GM18867 (cell line): Measurements from ENCODE around the gene ASF1A.

Experiments used
- ATAC-seq: cut with Tn5 transposase; IDR thresholded peaks from one replicate; pipeline ENCODE4 v1.9.1; 2021; ENCODE audit warnings: mild to moderate bottlenecking, moderate library complexity; ENCODE audit not compliant: unreplicated experiment

ASF1A gene

DNA sequence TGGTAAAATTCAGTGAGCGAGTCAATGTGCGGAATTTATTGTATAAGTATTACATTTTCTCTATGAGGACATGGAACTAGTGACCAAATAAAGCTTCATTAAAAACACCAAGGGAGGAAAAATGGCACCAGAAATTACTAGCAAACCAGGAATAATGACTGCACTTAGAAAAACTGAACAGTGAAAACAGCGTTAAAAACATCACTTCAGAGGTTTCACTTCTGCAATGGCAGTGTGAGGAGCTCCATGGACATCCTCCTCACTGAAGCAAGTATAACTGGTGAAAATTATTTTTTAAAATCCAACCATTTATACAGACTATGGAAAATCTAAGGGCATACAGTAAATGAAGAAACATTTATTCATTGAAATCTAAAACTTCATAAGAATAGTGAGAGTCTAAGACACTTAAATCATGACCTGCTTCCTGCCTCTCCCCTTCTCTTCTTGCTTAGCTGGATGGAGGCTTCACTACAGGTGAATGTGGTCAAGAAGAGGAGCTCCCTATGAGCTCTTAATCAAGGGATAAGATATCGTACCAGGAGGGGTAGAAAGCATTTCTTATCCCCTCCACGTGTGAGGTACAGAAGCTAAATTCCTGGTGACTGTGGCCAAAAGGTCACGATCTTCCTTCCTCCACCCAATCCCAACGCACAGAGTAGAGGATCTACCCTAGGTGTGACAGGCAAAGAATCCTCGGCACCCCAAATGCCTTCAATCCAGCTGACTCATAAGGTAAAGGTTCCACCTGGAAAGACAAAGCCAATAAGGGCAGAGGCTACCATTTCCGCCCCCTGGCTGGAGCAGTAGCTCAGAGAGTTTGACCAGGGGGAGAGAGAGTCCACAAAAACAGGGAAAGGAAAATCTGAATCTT lies 12.3 kb upstream of the ASF1A start:
- peak; percentile 93 for ATAC-seq

DNA sequence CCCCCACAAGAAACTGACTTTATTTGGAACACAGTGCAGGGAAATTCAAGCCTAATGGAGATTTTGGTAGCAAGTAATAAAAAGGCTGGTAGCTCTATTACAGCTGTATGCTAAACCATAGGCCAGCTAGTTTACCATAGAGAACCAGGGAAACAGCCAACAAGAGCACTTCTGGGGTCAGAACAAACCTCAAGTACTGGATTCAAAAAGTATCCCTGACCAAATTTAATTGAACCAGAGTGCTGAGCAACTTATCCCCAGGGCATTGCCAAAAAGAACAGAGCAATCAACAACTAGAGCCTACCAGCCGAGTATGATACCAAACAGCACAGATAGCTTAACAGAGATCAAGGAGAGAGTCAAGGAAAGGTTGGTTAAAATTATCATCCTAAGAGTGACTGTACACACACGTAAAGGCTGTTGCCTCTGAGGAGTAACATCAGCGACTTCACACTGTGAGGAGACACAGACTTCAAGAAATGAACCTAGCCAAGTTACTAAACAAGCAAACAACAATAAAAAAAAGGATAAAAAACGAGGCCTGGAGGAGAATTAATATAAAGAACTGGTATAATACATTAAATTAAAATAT lies 11.5 kb upstream of the ASF1A start:
- ATAC-seq: no peak

DNA sequence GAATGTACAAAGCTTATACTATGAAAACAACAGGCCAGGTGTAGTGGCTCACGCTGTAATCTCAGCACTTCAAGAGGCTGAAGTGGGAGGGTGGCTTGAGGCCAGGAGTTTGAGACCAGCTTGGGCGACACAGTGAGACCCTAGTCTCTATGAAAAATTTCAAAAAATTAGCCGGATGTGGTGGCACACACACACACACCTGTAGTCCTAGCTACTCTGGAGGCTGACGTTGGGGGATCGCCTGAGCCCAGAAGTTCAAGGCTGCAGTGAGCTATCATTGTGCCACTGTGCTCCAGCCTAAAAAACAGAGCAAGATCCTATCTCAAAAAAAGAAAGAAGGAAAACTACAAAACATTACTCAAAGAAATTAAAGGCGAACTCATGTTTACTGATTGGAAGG lies 7.3 kb upstream of the ASF1A start:
- no peak for ATAC-seq

- ATAC-seq: no peak
Observed at GRCh38 chr6:118889163-118889562, 4.8 kb upstream of the ASF1A start.

DNA sequence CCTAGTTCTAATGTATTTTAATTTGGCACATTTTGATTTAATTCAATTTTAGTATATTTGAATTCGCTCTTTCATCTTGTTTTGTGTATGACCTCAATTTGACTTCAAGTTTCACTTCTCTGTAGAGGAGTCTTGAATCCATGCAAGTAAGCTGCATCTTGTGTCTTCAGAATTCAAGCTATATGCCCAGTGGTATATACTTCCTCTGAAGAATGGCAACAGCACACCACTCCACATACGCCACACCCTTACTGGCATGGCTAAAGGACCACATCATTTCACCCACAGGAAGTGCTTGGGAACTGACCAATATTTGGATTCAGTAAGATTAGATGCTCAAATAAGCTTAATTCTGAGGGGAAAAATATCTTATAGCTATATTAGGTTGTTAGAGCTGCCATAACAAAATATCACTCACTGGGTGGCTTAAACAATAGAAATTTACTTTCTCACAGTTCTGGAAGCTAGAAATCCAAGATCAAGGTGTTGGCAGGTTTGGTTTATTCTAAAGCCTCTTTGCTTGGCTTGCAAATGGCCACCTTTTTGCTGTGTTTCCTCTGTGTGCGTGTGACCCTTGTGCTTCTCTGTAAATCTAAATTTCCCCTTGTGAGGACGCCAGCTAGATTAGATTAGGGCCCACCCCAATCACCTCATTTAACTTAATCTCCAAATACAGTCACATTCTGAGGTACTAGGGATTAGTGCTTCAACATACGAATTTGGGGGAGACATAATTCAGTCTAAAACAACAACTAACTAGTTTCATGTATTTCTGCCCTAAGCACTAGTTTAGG lies 2.8 kb upstream of the ASF1A start:
- ATAC-seq: peak; percentile 23

DNA sequence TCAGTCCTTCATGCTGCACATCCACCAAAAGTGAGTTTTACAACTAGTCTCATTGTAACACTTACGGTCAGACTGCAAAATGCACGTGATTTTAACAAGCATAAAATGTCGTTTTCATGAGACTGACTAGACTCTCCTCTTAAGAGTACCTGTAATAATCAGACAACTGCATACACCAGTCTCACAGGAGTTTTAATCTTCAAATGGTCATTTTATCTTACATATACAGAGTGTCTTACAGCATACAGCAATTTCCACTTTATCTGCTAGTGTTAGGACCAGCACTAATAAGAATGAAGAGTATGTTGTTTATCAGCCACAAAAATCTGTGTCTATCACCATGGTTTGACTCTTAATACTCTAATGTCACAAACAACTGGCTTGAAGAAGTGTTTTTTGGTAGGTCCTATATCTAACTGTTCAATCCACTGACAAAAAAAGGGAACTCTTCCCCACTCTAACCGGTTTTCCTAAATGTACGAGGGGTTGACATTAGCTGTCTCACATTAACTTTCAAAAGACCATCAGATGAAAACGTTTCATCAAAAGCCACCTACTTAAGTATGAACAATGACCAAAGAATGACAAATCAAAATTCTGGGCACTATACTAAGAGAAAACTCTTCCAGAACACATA lies 1.5 kb upstream of the ASF1A start:
- no peak for ATAC-seq

DNA sequence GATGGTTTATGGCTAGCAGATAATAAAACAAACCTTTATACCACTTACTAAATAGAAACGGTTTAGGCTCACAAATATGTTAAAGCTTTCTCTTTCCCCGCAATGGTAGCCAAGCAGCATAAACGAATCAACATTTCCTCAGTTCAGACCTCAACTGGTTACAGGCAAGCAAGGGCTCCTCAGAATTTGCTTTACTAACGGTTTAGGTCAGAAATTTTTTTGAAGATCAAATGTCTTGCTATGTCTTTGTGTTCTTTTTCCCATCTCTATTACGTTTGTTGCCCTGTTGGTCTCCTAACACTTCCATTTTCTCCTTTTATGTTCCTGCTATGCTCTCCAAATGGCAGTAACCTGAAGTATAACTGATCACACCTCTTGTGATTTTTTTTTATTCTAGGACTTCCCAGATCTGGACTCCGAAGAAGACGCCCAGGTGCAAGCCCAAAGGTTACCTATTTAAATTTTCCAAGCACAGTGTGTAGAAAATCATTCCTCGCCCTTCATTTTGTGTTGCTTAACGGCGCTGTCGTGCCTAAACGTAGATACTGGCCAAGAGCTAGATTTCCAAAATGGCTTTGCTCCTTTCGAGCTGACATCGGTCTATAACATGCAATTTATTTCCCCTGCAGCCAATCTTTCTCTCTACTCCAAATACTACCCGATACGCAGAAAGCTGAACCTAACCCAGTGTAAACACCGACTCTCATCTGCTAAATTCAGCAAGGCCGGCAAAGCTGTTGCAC lies 717 bp upstream of the ASF1A start:
- ATAC-seq: peak; percentile 9

- peak; percentile 42 for ATAC-seq
Observed at GRCh38 chr6:118894425-118895260, 691 bp downstream of the ASF1A start.

DNA sequence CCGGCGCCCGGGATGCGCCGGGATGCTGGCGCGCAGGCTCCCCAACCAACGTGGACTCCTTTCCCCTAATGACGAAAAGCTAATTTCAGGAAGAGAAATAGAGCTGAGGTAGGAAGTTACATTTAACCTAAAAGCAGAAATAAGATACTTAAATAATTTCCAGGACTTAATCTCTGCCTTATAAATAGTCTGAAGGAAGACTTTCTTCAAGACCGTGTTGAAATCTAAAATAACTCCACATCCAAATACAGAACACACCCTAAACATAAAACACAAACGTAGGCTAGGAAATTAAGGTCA lies 1.3 kb downstream of the ASF1A start:
- no peak for ATAC-seq

DNA sequence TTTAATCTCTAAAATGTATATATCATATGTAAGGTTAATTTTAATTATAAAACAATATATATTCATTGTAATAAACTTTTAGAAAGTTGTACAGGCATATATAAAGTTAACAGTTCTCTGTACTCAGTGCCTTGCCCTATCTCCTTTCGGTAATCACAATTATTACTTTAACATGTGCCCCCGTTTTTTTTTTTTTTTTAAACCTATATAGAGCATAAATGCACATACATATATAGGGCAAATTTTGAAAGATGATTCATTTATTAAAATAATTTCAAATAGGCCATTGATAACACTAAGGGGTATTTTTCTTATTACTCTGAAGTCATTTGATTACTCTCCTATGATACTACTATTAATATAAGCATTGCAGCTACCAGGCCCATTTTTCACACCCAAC lies 1.9 kb downstream of the ASF1A start:
- no peak for ATAC-seq

DNA sequence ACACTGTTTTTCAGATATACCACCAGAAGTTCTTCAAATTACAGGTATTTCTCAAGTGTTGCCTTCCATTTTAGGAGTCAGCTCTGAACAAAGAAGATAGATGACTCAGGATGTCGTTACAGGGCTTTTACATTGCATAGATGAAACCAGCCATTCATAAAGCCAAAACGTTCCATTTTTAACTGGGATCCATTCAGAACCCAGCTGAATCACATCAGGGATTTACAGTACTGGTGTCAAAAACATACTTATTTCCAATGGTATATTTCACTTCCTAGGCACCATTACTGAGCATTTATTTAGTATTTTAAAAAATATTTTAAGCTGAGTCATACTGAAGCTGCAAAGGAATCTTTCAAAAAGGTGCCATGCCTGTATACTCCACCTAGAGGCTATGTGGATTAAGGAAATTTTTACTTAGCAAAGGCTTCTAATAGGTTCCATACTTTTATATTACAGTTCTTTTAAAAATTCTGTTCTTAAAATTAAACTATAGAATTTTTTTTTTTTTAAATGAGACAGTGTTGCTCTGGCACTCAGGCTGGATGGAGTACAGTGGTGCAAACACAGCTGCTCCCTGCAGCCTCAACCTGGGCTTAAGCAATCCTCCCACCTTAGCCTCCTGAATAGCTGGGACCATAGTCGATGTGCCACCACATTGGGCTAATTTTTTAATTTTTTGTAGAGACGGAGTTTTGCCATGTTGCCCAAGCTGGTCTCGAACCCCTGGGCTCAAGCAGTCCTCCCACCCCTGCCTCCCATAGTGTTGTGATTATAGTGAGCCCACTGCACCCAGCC lies 2.6 kb downstream of the ASF1A start:
- ATAC-seq: peak; percentile 22

GRCh38 chr6:118897386-118897785 lies 3.4 kb downstream of the ASF1A start:
- no peak for ATAC-seq

- no peak for ATAC-seq
Observed at GRCh38 chr6:118899948-118900347, 6.0 kb downstream of the ASF1A start.

DNA sequence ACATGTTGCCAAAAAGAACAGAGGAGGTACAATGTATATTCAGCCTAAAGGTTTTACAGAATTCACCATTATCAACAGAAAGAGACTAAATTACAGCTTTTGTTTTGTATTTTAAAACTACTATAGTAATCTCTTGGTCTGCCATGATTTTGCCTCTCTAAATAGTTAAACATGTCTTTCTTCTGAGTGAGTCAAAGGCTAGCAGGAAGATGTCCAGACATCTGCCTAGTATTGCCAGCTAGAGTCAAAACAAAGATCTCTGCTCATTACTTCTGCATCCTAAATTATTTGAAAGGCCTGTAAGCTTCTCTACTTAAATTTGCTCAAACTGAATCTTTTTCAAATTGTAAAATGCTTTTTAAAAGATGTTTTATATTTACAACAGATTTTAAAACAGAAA lies 8.8 kb downstream of the ASF1A start:
- no peak for ATAC-seq

DNA sequence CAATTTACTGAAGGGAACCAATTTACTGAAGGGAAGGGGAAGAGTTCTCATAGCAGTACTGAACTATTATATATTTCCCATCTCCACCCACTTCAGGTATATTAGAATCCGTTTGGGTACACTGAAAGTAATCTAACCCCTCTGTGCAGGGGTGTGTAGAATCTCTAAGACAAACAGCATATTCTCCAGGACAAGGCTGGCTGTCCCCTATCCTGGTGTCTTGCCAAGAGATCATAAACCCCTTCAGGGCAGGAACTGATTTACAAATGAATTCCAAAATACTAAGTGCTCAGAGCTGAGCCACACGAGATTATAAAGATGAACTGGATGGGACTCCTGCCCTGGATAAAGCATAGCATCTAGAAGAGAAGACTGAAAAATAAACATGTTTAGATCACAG lies 9.2 kb downstream of the ASF1A start:
- ATAC-seq: no peak

DNA sequence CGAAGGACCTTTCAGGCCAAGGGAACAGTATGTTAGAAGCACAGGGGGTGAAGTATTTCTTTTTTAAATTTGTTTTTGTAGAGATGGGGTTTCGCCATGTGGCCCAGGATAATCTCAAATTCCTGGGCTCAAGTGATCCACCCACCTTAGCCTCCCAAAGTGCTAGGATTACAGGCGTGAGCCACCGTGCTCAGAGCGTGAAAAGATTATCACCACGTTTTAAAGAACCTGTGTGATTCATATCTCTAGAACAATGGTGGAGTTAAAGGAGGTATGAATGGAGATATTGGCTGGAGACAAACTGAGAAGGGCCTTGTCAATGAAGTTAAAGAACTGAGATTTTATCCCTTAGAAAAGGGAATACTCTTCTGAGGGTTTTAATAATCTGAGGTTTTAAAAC lies 9.7 kb downstream of the ASF1A start:
- no peak for ATAC-seq

GRCh38 chr6:118905084-118905483 lies 11.1 kb downstream of the ASF1A start:
- no peak for ATAC-seq

DNA sequence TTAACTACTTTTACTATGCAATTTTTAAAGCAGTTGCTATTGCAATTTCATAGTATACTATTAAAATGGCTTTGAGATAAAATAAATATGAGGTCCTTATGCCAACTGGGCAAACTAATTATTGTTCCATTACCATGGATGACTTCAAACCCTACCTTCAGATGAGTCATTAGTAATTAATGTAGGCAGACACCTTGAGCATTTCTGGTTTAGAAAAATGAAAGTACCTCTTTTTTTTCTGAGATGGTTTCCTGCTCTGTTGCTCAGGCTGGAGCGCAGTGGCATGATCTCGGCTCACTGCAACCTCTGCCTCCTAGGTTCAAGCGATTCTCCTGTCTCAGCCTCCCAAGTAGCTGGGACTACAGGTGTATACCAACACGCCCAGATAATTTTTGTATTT lies 11.9 kb downstream of the ASF1A start:
- ATAC-seq: no peak

- no peak for ATAC-seq
Observed at GRCh38 chr6:118908441-118908840, 14.5 kb downstream of the ASF1A start.
